GM18907 (cell line): ENCODE results near the gene FBXO17.

Experiments used
- ATAC-seq: cut with Tn5 transposase; IDR thresholded peaks from one replicate; pipeline ENCODE4 v1.9.1; 2021; ENCODE audit warnings: mild to moderate bottlenecking, moderate library complexity; ENCODE audit not compliant: unreplicated experiment

Gene FBXO17

GRCh38 chr19:38894968-38895367 lies 80.6 kb downstream of the FBXO17 start:
- ATAC-seq, result no peak

- ATAC-seq, result no peak
Measured at GRCh38 chr19:38893341-38893771, 82.2 kb downstream of the FBXO17 start.

- no peak for ATAC-seq
Measured at GRCh38 chr19:38892841-38893240, 82.7 kb downstream of the FBXO17 start.

- ATAC-seq, result no peak
Measured at GRCh38 chr19:38891771-38892170, 83.8 kb downstream of the FBXO17 start.
